Heart right ventricle (tissue), 16 donors: ENCODE results near the gene HOXB4. TPM values are rescaled to one million over a fixed set of nuclear protein-coding genes. Genes with fewer than 3 reads are reported as not detected.

Source experiments
- ATAC-seq, 8 donors: fragments of 200-7000 bp; cut with Tn5 transposase; one replicate each; pipeline ENCODE4 v1.9.1; 2020; ENCODE audit warnings: mild to moderate bottlenecking in 8 of 8, moderate library complexity in 8 of 8, moderate number of reproducible peaks in 1 of 8
- DNase-seq, 2 donors: peaks; one replicate each; pipeline ENCODE4 v3.0.0-alpha.2; 2020
- H3K27ac ChIP-seq, 10 donors: fragments of 200-600 bp; sonication (generic) in 2 of 10; one replicate each; pipeline versions ENCODE4 v1.5.0 to v1.8.0; 2020 to 2022; ENCODE audit warnings: mild to moderate bottlenecking in 3 of 10
- H3K27me3 ChIP-seq, 7 donors: fragments of 200-600 bp; one replicate each; pipeline ENCODE4 v1.8.0; 2021 to 2022; ENCODE audit warnings: mild to moderate bottlenecking in 2 of 7
- H3K36me3 ChIP-seq, 9 donors: fragments of 200-600 bp; sonication (generic) in 1 of 9; one replicate each; pipeline versions ENCODE4 v1.5.0 to v1.8.0; 2020 to 2022; ENCODE audit warnings: mild to moderate bottlenecking in 2 of 9
- H3K4me1 ChIP-seq, 9 donors: fragments of 200-600 bp; sonication (generic) in 1 of 9; one replicate each; pipeline versions ENCODE4 v1.5.0 to v1.8.0; 2020 to 2022; ENCODE audit warnings: mild to moderate bottlenecking in 4 of 9
- H3K4me3 ChIP-seq, 10 donors: fragments of 200-600 bp; sonication (generic) in 2 of 10; one replicate each; pipeline versions ENCODE4 v1.5.0 to v1.8.0; 2020 to 2022; ENCODE audit warnings: mild to moderate bottlenecking in 7 of 10, moderate library complexity in 2 of 10
- H3K9me3 ChIP-seq, 11 donors: fragments of 200-600 bp in 10 of 11; sonication (generic) in 2 of 11; one replicate each; pipeline versions ENCODE4 v1.5.0 to v1.8.0; 2013 to 2022; ENCODE audit warnings: mild to moderate bottlenecking in 2 of 11, control low read depth in 1 of 11, moderate library complexity in 1 of 11
- CTCF ChIP-seq, 9 donors: fragments of 200-600 bp; sonication (generic) in 2 of 9; IDR thresholded peaks; one replicate each; pipeline versions ENCODE4 v1.5.0 to v1.8.0; 2021 to 2022; ENCODE audit warnings: antibody characterized with exemption in 9 of 9, mild to moderate bottlenecking in 5 of 9, moderate library complexity in 1 of 9
- WGBS, 2 donors: extraction: QIAGEN DNeasy Blood & Tissue Kit; methylation state at CpG; one replicate each; pipeline ENCODE4 v1.1.7; 2013; ENCODE audit warnings: inconsistent platforms in 1 of 2; 5-methylcytosine and 5-hydroxymethylcytosine counted together
- intact Hi-C, 10 donors: fragments of 100-400 bp; cut with DNase I; formaldehyde crosslinking; loops; one replicate each; pipeline versions ENCODE4 v1.11.1 to v1.14.2; 2022
- polyA plus RNA-seq, 2 donors: library from polyadenylated mRNA; stranded (reverse); fragments of 200-250 nt; gene quantifications; one replicate each; pipeline ENCODE4 v1.2.3, GENCODE V29; 2013
- total RNA-seq, 10 donors: library from RNA; stranded (reverse); fragmentation: NEBNext Ultra II Directional in 3 of 10; extraction: Animal tissue kit (Norgen Biotek cat#: 25700) in 3 of 10; gene quantifications; one replicate each; pipeline versions ENCODE4 v1.2.1 to v1.2.4, GENCODE V29; 2021 to 2023
- donor health status: Arrhythmogenic right ventricular cardiomyopathy.
- donor health status: ischemic (EF 13 %, LVEDD 7.1; RV severe dilation, severe dysfunction).
- donor health status: healthy with polysubstance abuse.
- donor health status: DM: no; HTN: yes; CAD: no.
- donor health status: DM: no; HTN: no; CAD: no.
- donor health status: ischemic (EF 25% LVEDD 6.9; RV normal size, moderate dysfunction).
- donor health status: ischemic (EF 25% LVEDD 5.7; RV mildly dilated, moderate dysfunction).
- donor health status: healthy.
- donor health status: DM: yes; HTN: yes; CAD: no.
- donor health status: Ischemic cardiomyopathy.
- donor health status: ischemic (EF 35%, LVEDD 5.7; RV mildly dilated, moderate dysfunction).
- donor health status: nonischemic (EF 11% LVEDD 7.7; RV severe dilation, severe dysfunction).
- donor health status: DM: yes; HTN: yes; CAD: no.
- donor health status: PGD.
- donor health status: ischemic (EF 29% LVEDD 5.4; RV normal size, mild dysfunction).
- donor health status: nonischemic (EF 23%, LVEDD 6.1; RV moderate dilation, normal function).

The HOXB4 gene
- total and polyA plus RNA-seq, 12 donors = 0.14 to 1.6 (median 0.32) TPM; not detected in 1

- peaks cover 80 to 100% (median 100%) of the 10 kb centered on the region in 7 donors for H3K27me3 ChIP-seq
- no peak for DNase-seq
- TF ChIP-seq CTCF (IDR thresholded peaks at IDR 0.05) = no peak
- H3K27ac ChIP-seq = no peak overlapping the region
- WGBS, 2 donors = 24 to 40% methylated on average over 9 of the region's 9 CpGs
- no peak for ATAC-seq
- H3K4me3 ChIP-seq = no peak overlapping the region
- peaks cover 0 to 8% (median 0%) of the 10 kb centered on the region in 11 donors for H3K9me3 ChIP-seq
- intact Hi-C loops = no loop called here
- no peaks in the 10 kb centered on the region for H3K36me3 ChIP-seq
- peaks cover 8 to 30% (median 25%) of the 10 kb centered on the region in 9 donors for H3K4me1 ChIP-seq
Observed at GRCh38 chr17:48606892-48607614, 28.9 kb upstream of the HOXB4 start.

- no peak for TF ChIP-seq CTCF (IDR thresholded peaks at IDR 0.05)
- DNase-seq (no peak), ATAC-seq (no peak)
- WGBS, 2 donors = 14 to 28% methylated on average over 41 of the region's 41 CpGs
- Histone ChIP-seq H3K27ac (no peak overlapping the region), H3K4me1 (peaks cover 8 to 23% (median 18%) of the 10 kb centered on the region in 9 donors), H3K9me3 (peaks cover 0 to 8% (median 0%) of the 10 kb centered on the region in 11 donors), H3K4me3 (no peak overlapping the region), H3K27me3 (peaks cover 80 to 100% (median 100%) of the 10 kb centered on the region in 7 donors), H3K36me3 (no peaks in the 10 kb centered on the region)
- intact Hi-C loops = no loop called here
Observed at GRCh38 chr17:48605991-48606891, 28.1 kb upstream of the HOXB4 start.

DNA sequence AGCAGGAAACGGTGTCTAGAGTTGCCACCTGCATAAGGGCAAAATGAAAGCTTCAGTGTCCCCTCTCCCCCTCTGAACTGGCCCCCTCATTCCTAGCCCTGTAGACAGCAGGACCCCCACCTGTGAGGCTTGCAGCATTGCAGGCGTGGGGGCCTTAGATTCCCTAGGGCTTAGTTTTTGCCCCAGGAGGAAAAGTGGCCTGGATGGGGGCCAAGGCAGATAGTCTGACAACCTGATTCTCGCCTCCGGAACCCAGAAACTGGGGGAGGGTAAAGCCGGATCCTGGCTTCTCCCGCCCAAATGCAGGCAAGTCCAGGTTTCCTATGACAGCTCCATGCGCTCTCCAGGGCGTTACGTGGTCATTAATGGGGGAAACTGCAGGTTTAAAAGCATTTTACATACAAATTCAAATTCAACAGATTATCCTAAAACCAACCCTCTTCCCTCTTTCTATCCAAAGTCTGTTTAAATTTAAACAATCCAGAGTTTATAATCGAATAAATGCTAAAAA, 27.3 kb upstream of the HOXB4 start:
- H3K27me3 ChIP-seq = peaks cover 79 to 100% (median 99%) of the 10 kb centered on the region in 7 donors
- no peaks in the 10 kb centered on the region for H3K36me3 ChIP-seq
- peaks cover 0 to 8% (median 0%) of the 10 kb centered on the region in 11 donors for H3K9me3 ChIP-seq
- intact Hi-C loops = no loop called here
- peaks cover 4 to 16% (median 11%) of the 10 kb centered on the region in 9 donors for H3K4me1 ChIP-seq
- no peak overlapping the region for H3K27ac ChIP-seq
- H3K4me3 ChIP-seq = no peak overlapping the region
- ATAC-seq (no peak), DNase-seq (no peak)
- TF ChIP-seq CTCF (IDR thresholded peaks at IDR 0.05) = no peak
- 12 to 14% methylated on average over 10 of the region's 10 CpGs for WGBS, 2 donors

- no peak for TF ChIP-seq CTCF (IDR thresholded peaks at IDR 0.05)
- Histone ChIP-seq H3K4me3 (no peak within 1 kb of the TSS), H3K4me1 (peaks cover 0 to 10% (median 5%) of the 10 kb centered on the region in 9 donors), H3K9me3 (peaks cover 0 to 8% (median 0%) of the 10 kb centered on the region in 11 donors), H3K27ac (no peak within 1 kb of the TSS), H3K27me3 (peaks cover 78 to 100% (median 99%) of the 10 kb centered on the region in 7 donors), H3K36me3 (no peaks in the 10 kb centered on the region)
- ATAC-seq = no peak
- WGBS, 2 donors = 15 to 17% methylated on average over 16 of the region's 16 CpGs
- no peak for DNase-seq
- intact Hi-C loops = no loop called here
Observed at GRCh38 chr17:48604770-48605329, 26.7 kb upstream of the HOXB4 start, which contains the start of gene HOXB6. Gene HOXB6, minus strand, starts transcription at chr17:48604986. Its CDS starts 6,836 bp downstream, at chr17:48598150.
